Large intestine (tissue), 3 donors: ENCODE measurements around the gene TM4SF4. TPM values are rescaled to one million over a fixed set of nuclear protein-coding genes. Genes with fewer than 3 reads are reported as not detected.

Experiments
- DNase-seq, 2 donors: peaks; one replicate each; pipeline versions ENCODE4 v3.0.0 to v3.0.0-alpha.2; 2013
- H3K27ac ChIP-seq: one replicate; pipeline ENCODE4 v1.5.1; 2013; ENCODE audit warnings: low read length
- H3K27me3 ChIP-seq: 2 replicates; pipeline ENCODE4 v1.6.1; 2013; ENCODE audit warnings: low read length; ENCODE audit not compliant: control insufficient read depth, insufficient read depth
- H3K36me3 ChIP-seq: 2 replicates; pipeline ENCODE4 v1.6.1; 2013; ENCODE audit warnings: low read length; ENCODE audit not compliant: control insufficient read depth, insufficient read depth
- H3K4me1 ChIP-seq: one replicate; pipeline ENCODE4 v1.6.1; 2013; ENCODE audit warnings: low read length; ENCODE audit not compliant: control insufficient read depth, insufficient read depth
- H3K4me3 ChIP-seq: one replicate; pipeline ENCODE4 v1.5.1; 2013; ENCODE audit warnings: low read length
- H3K9me3 ChIP-seq: one replicate; pipeline ENCODE4 v1.6.1; 2013; ENCODE audit warnings: mild to moderate bottlenecking, low read depth, low read length, moderate library complexity; ENCODE audit not compliant: control insufficient read depth
- WGBS: methylation state at CpG from one replicate; pipeline ENCODE4 v1.1.5; 2013; ENCODE audit warnings: low lambda C conversion rate; ENCODE audit not compliant: insufficient coverage; 5-methylcytosine and 5-hydroxymethylcytosine counted together
- polyA plus RNA-seq: library from polyadenylated mRNA; unstranded; fragments of 120-200 nt; gene quantifications from one replicate; pipeline ENCODE4 v1.2.1, GENCODE V29; 2013

TM4SF4 gene
- polyA plus RNA-seq, 1 donor, result 56.5 TPM

GRCh38 chr3:149494759-149495580, 20.5 kb downstream of the TM4SF4 start:
- H3K4me3 ChIP-seq, result no peak overlapping the region
- H3K4me1 ChIP-seq, result no peaks in the 10 kb centered on the region
- no peaks in the 10 kb centered on the region for H3K36me3 ChIP-seq
- WGBS, result 100% methylated on average over 1 of the region's 6 CpGs
- no peaks in the 10 kb centered on the region for H3K9me3 ChIP-seq
- no peak for DNase-seq
- H3K27ac ChIP-seq, result no peak overlapping the region
- no peaks in the 10 kb centered on the region for H3K27me3 ChIP-seq

DNA sequence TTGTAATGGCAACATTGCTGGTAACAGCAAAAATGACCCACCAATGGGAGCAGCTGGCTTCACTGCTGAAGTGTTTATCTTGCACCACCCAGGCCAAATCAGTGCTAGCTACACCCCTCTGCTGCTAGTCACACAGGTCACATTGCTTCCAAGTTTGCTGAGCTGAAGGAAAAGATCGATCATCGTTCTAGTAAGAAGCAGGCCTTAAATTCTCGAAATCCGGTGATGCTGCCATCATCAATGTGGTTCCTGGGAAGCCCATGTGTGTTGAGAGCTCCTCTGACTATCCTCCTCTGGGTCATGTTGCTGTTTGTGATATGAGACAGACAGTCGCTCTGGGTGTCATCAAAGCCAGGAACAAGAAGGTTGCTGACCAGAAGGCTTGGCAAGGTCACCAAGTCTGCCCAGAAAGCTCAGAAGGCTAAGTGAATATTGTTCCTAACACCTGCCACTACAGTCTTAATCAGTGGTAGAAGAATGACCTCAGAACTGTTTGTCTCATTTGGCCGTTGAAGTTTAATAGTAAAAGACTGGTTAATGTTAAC, 21.2 kb downstream of the TM4SF4 start:
- no peak for DNase-seq

GRCh38 chr3:149496891-149497290, 22.4 kb downstream of the TM4SF4 start:
- Histone ChIP-seq H3K9me3 (no peaks in the 10 kb centered on the region), H3K27ac (no peak overlapping the region), H3K4me3 (no peak overlapping the region), H3K36me3 (no peaks in the 10 kb centered on the region), H3K4me1 (no peaks in the 10 kb centered on the region), H3K27me3 (no peaks in the 10 kb centered on the region)
- WGBS, result no CpG with 5 or more reads among the region's 4 CpGs
- DNase-seq, result no peak

More for the DNA sequence above, 21.2 kb downstream of the TM4SF4 start:
- Histone ChIP-seq H3K27ac (no peak overlapping the region), H3K27me3 (no peaks in the 10 kb centered on the region), H3K36me3 (no peaks in the 10 kb centered on the region), H3K9me3 (no peaks in the 10 kb centered on the region), H3K4me1 (no peaks in the 10 kb centered on the region), H3K4me3 (no peak overlapping the region)
- no CpG with 5 or more reads among the region's 6 CpGs for WGBS

- Histone ChIP-seq H3K36me3 (no peaks in the 10 kb centered on the region), H3K9me3 (no peaks in the 10 kb centered on the region), H3K4me1 (no peaks in the 10 kb centered on the region), H3K27ac (no peak overlapping the region), H3K27me3 (no peaks in the 10 kb centered on the region), H3K4me3 (no peak overlapping the region)
- 100% methylated on average over 1 of the region's 4 CpGs for WGBS
- no peak for DNase-seq
These were observed 23.6 kb downstream of the TM4SF4 start for GRCh38 chr3:149497966-149498670.

- no CpG with 5 or more reads among the region's 1 CpG for WGBS
- Histone ChIP-seq H3K36me3 (no peaks in the 10 kb centered on the region), H3K9me3 (no peaks in the 10 kb centered on the region), H3K4me1 (no peaks in the 10 kb centered on the region), H3K27ac (no peak overlapping the region), H3K4me3 (no peak overlapping the region), H3K27me3 (no peaks in the 10 kb centered on the region)
- DNase-seq, result no peak
These were observed 27.0 kb downstream of the TM4SF4 start for GRCh38 chr3:149501524-149501923.

DNA sequence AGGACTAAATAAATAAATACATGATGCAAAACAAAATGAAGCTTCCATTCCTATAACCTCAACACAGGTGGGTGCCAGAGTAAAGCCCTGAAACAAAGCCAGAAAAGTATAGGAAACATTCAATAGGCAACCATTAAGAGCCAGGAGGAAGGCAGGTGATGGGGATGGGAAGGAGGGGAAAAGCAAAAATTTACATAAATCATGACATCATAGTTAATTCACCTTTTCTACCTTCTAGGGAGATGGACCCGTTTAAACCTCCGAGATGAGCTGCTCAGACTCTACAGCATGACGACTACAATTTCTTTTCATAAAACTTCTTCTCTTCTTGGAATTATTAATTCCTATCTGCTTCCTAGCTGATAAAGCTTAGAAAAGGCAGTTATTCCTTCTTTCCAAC, 27.9 kb downstream of the TM4SF4 start:
- H3K27ac ChIP-seq, result no peak overlapping the region
- no peaks in the 10 kb centered on the region for H3K36me3 ChIP-seq
- H3K9me3 ChIP-seq, result no peaks in the 10 kb centered on the region
- no peaks in the 10 kb centered on the region for H3K4me1 ChIP-seq
- no CpG with 5 or more reads among the region's 3 CpGs for WGBS
- DNase-seq, result no peak
- no peaks in the 10 kb centered on the region for H3K27me3 ChIP-seq
- H3K4me3 ChIP-seq, result no peak overlapping the region

DNA sequence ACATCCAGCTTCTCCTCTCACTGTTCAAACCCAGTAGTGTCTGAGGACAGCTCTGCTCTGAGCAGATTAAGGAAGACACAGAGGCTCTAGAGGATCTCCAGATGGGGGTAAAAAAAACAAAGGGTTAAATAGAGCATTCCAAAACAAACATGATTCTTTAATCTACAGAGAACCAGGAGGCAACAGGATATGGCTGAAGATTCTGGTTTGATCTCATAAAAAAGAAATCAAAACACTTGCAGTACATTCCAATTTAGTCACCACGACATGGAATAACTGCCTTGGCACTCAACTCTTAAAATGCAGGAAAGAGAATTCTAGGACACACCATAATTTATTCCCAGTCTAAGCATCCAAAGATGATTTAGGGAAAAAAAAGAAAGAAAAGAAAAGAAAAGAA, 32.0 kb downstream of the TM4SF4 start:
- Histone ChIP-seq H3K27ac (no peak overlapping the region), H3K4me3 (no peak overlapping the region), H3K9me3 (no peaks in the 10 kb centered on the region), H3K27me3 (no peaks in the 10 kb centered on the region), H3K36me3 (no peaks in the 10 kb centered on the region), H3K4me1 (no peaks in the 10 kb centered on the region)
- DNase-seq, result no peak
- 80% methylated on average over 1 of the region's 1 CpG for WGBS

- 13% methylated on average over 1 of the region's 2 CpGs for WGBS
- Histone ChIP-seq H3K4me1 (no peaks in the 10 kb centered on the region), H3K27me3 (no peaks in the 10 kb centered on the region), H3K4me3 (no peak overlapping the region), H3K9me3 (no peaks in the 10 kb centered on the region), H3K36me3 (no peaks in the 10 kb centered on the region), H3K27ac (no peak overlapping the region)
- DNase-seq, result no peak
These were observed 32.5 kb downstream of the TM4SF4 start for GRCh38 chr3:149506965-149507364.

DNA sequence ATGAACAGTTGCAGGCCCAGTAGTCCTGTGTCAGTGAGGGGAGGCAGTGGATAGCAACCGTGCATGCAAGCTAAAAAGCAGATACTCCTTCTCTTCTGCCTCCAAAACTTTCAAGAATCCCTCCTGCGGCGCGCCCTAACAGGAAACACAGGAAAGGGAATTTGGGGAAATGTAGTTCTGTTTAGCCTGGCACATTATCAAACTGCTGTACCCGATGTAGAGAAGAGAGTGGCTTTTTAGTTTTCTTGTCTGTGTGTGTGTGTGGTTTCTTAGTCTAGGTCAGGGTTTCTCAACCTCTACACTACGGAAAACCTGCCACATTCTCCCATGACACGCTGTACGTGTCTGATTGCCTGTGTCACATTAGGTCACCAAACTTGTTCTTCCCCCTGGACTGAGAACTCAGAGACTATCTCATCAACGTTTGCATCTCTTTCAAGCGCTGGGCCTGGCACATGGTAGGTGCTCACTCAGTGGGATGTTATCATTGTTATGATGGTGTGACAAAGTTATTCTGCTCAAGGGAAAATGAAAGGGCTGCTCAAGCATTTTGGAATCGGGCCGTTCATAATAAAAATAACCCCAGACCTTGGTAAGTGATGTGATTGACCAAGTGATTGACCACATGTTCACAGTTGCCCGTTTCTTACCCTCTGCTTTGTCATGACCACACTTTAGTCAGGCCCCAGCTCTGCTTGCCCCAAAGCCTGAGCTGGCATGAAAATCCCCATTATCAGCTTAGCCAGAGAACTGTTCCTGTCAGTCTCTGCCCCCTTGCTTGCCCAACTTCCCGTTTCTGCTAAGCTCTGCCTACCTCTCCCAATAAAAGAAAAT, 33.2 kb downstream of the TM4SF4 start:
- H3K27me3 ChIP-seq, result no peaks in the 10 kb centered on the region
- 92% methylated on average over 2 of the region's 14 CpGs for WGBS
- no peaks in the 10 kb centered on the region for H3K4me1 ChIP-seq
- no peaks in the 10 kb centered on the region for H3K9me3 ChIP-seq
- no peak overlapping the region for H3K27ac ChIP-seq
- DNase-seq, result no peak
- no peak overlapping the region for H3K4me3 ChIP-seq
- no peaks in the 10 kb centered on the region for H3K36me3 ChIP-seq

DNA sequence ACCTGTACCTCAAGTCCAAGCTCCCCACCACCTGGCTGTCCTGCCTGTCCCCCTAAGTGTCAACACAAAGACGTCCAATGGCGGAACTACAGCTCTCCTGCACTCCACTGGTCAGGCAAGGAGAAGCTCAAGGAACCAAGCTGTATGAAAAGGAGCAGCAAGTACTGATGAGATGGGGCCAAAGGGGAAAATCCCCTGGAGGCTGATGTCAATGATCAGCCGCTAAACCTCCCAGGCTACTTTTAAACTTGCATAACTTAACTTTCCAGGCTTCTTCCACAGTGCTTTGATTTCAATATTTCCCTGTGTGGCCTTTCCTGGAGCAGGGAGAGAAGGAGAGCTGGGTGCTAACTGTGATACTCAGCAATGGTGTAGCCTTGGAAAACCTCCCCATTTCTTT, 35.0 kb downstream of the TM4SF4 start:
- H3K4me1 ChIP-seq, result no peaks in the 10 kb centered on the region
- no peak for DNase-seq
- H3K36me3 ChIP-seq, result no peaks in the 10 kb centered on the region
- no peaks in the 10 kb centered on the region for H3K27me3 ChIP-seq
- no peak overlapping the region for H3K27ac ChIP-seq
- no CpG with 5 or more reads among the region's 3 CpGs for WGBS
- no peaks in the 10 kb centered on the region for H3K9me3 ChIP-seq
- no peak overlapping the region for H3K4me3 ChIP-seq
